Inflammatory macrophage (primary cell): ENCODE data around the gene PLSCR3.
A peak's percentile ranks its signal among the peaks of the same experiment; 100 is the strongest.

ENCODE experiments used
- DNase-seq, 2 donors: peaks; one replicate each; pipeline ENCODE4 v3.0.0-alpha.2; 2020 to 2022

PLSCR3 gene

GRCh38 chr17:7426203-7426863, 32.0 kb upstream of the PLSCR3 start:
- DNase-seq: no peak

- DNase-seq: no peak
These were observed 31.4 kb upstream of the PLSCR3 start for GRCh38 chr17:7425756-7426155.

- no peak for DNase-seq
These were observed 31.0 kb upstream of the PLSCR3 start, which contains the start of gene SPEM2 for GRCh38 chr17:7425316-7425715. TSS of gene SPEM2 (plus strand) at chr17:7425616. CDS start at chr17:7425689, 73 bp downstream.

- no peak for DNase-seq
These were observed 29.4 kb upstream of the PLSCR3 start for GRCh38 chr17:7423679-7424078.

- no peak for DNase-seq
These were observed 26.9 kb upstream of the PLSCR3 start for GRCh38 chr17:7421186-7421585.

- no peak for DNase-seq
These were observed 25.7 kb upstream of the PLSCR3 start, which contains the start of gene SPEM1 for GRCh38 chr17:7419819-7420610. TSS of gene SPEM1 (plus strand) at chr17:7420324. CDS start at chr17:7420385, 61 bp downstream.

- DNase-seq: no peak
These were observed 24.3 kb upstream of the PLSCR3 start for GRCh38 chr17:7418472-7419152.

- no peak for DNase-seq
These were observed 22.8 kb upstream of the PLSCR3 start for GRCh38 chr17:7417056-7417655.

- DNase-seq: no peak
These were observed 22.0 kb upstream of the PLSCR3 start for GRCh38 chr17:7416323-7416722.

- no peak for DNase-seq
These were observed 21.5 kb upstream of the PLSCR3 start for GRCh38 chr17:7415784-7416183.

- DNase-seq: no peak
These were observed 20.5 kb upstream of the PLSCR3 start for GRCh38 chr17:7414837-7415236.

GRCh38 chr17:7413346-7413985, 19.1 kb upstream of the PLSCR3 start:
- no peak for DNase-seq

- DNase-seq: no peak
These were observed 17.1 kb upstream of the PLSCR3 start for GRCh38 chr17:7411427-7411750.

- no peak for DNase-seq
These were observed 16.5 kb upstream of the PLSCR3 start for GRCh38 chr17:7410634-7411426.

- no peak for DNase-seq
These were observed 15.4 kb upstream of the PLSCR3 start for GRCh38 chr17:7409716-7410115.

- DNase-seq: no peak
These were observed 14.5 kb upstream of the PLSCR3 start for GRCh38 chr17:7408863-7409262.

- peak in 1 of 2 donors; percentile 13 for DNase-seq
These were observed 14.0 kb upstream of the PLSCR3 start for GRCh38 chr17:7408252-7408727.

- no peak for DNase-seq
These were observed 13.3 kb upstream of the PLSCR3 start, which contains the start of gene NLGN2 for GRCh38 chr17:7407485-7408251. TSS of gene NLGN2 (plus strand) at chr17:7407845. CDS start at chr17:7408256, 411 bp downstream.

GRCh38 chr17:7407082-7407481, 12.8 kb upstream of the PLSCR3 start:
- DNase-seq: no peak

GRCh38 chr17:7406235-7406825, 12.0 kb upstream of the PLSCR3 start:
- no peak for DNase-seq
